GM08714 (cell line): ENCODE data around the gene FAM47C.
"Not testable (repeated sequence)": the region's sequence is repeated elsewhere in the genome, so short reads cannot be mapped to it uniquely, and the experiment has no call there.

Experiments
- H3K4me3 ChIP-seq: fragments of 200-500 bp; sonication (Bioruptor generic); 2 replicates; pipeline ENCODE4 v1.5.1; 2014; ENCODE audit warnings: mild to moderate bottlenecking, low read length, inconsistent platforms
- ZNF274 ChIP-seq: IDR thresholded peaks from 2 replicates; pipeline ENCODE4 v1.6.1; 2012; ENCODE audit warnings: mild to moderate bottlenecking, low read depth, low read length

FAM47C gene

DNA sequence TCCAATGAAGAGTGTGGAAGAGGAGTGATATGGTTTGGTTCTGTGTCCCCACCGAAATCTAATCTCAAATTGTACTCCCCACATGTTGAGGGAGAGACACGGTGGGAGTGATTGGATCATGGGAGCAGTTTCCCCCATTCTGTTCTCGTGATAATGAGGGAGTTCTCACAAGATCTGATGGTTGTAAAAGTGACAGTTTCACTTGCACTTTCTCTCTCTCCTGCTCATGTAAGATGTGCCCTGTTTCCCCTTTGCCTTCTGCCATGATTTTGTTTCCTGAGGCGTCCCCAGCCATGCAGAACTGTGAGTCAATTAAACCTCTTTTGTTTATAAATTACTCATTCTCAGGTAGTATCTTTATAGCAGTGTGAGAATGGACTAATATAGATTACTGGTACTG, 39.6 kb downstream of the FAM47C start:
- no peak for TF ChIP-seq ZNF274
- no peak overlapping the region for H3K4me3 ChIP-seq

DNA sequence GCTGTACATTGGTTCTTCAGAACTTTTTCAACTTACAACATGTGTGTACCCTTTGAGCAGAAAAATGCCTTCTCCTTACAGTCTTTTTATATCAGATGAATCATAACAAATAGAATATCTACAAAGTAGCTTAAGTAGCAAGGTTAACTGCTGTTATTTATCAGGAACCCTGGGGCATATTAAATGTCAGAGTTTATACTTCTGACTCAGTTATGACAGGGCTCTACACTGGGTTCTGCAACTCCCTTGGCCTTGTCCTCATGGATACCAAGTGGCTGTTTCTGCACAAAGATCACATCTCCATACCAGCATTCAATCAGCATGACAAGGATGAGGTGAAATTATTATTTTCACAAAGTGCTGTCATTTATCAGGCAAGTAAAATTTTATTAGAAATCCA, 49.4 kb downstream of the FAM47C start:
- H3K4me3 ChIP-seq, result not testable (repeated sequence)

DNA sequence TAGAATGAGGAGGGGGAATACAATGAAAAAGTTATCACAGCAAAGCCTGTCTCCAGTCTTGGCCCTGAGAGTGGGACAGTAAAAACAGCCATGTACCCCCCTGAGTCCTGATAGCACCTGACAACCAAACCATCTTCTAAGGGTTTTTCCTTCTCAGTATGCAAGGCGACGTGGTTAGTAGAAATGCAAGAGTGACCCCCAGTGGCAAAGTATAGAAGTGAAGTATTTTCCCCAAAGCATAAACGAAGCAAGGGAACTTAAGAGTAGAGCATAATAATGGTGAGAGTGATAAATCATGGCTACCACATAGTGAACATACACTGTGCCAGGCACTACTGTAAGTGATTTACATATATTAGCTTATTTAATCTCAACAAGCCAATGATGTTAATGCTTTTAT, 52.8 kb downstream of the FAM47C start:
- no peak for TF ChIP-seq ZNF274

More for the DNA sequence above, 52.8 kb downstream of the FAM47C start:
- no peak overlapping the region for H3K4me3 ChIP-seq
